ENCODE data around the gene CTNNA2.

Gene CTNNA2

GRCh38 chr2:80323610-80324009, 810.8 kb downstream of the CTNNA2 start:
- no peaks in the 10 kb centered on the region for H3K36me3 ChIP-seq (ENCODE audit: control insufficient read depth, insufficient read depth, low read length)

GRCh38 chr2:80324525-80324924, 811.7 kb downstream of the CTNNA2 start:
- Histone ChIP-seq H3K4me3 (ENCODE audit: low read depth, low read length) (peak overlapping the region; percentile 28; the same call in 1 of the 2 replicates), H3K27me3 (ENCODE audit: control insufficient read depth, insufficient read depth, low read length) (peaks cover 38% of the 10 kb centered on the region), H3K9ac (ENCODE audit: low read length) (no peak overlapping the region), H3K36me3 (ENCODE audit: control insufficient read depth, insufficient read depth, low read length) (no peaks in the 10 kb centered on the region), H3K9me3 (ENCODE audit: control insufficient read depth, insufficient read depth, low read depth, low read length) (no peaks in the 10 kb centered on the region), H3K27ac (ENCODE audit: low read depth, low read length) (no peak overlapping the region), H3K4me1 (ENCODE audit: control insufficient read depth, insufficient read depth, low read length) (peaks cover 54% of the 10 kb centered on the region)

More at GRCh38 chr2:80323610-80324009, 810.8 kb downstream of the CTNNA2 start:
- no peaks in the 10 kb centered on the region for H3K9me3 ChIP-seq (ENCODE audit: control insufficient read depth, insufficient read depth, low read depth, low read length)
- H3K4me3 ChIP-seq (ENCODE audit: low read depth, low read length) = no peak overlapping the region
- no peak overlapping the region for H3K9ac ChIP-seq (ENCODE audit: low read length)
- H3K27me3 ChIP-seq (ENCODE audit: control insufficient read depth, insufficient read depth, low read length) = peaks cover 38% of the 10 kb centered on the region
- H3K4me1 ChIP-seq (ENCODE audit: control insufficient read depth, insufficient read depth, low read length) = peaks cover 49% of the 10 kb centered on the region
- H3K27ac ChIP-seq (ENCODE audit: low read depth, low read length) = no peak overlapping the region

- H3K27ac ChIP-seq (ENCODE audit: low read depth, low read length) = no peak overlapping the region
- peaks cover 66% of the 10 kb centered on the region for H3K4me1 ChIP-seq (ENCODE audit: control insufficient read depth, insufficient read depth, low read length)
These were observed 813.4 kb downstream of the CTNNA2 start for GRCh38 chr2:80326214-80326613.

GRCh38 chr2:80326861-80327260, 814.0 kb downstream of the CTNNA2 start:
- H3K4me3 ChIP-seq (ENCODE audit: low read depth, low read length) = no peak overlapping the region
- no peaks in the 10 kb centered on the region for H3K36me3 ChIP-seq (ENCODE audit: control insufficient read depth, insufficient read depth, low read length)
- no peak overlapping the region for H3K9ac ChIP-seq (ENCODE audit: low read length)
- H3K27me3 ChIP-seq (ENCODE audit: control insufficient read depth, insufficient read depth, low read length) = peaks cover 28% of the 10 kb centered on the region
- H3K4me1 ChIP-seq (ENCODE audit: control insufficient read depth, insufficient read depth, low read length) = peaks cover 66% of the 10 kb centered on the region
- no peaks in the 10 kb centered on the region for H3K9me3 ChIP-seq (ENCODE audit: control insufficient read depth, insufficient read depth, low read depth, low read length)
- H3K27ac ChIP-seq (ENCODE audit: low read depth, low read length) = no peak overlapping the region

More at GRCh38 chr2:80326214-80326613, 813.4 kb downstream of the CTNNA2 start:
- Histone ChIP-seq H3K9ac (ENCODE audit: low read length) (no peak overlapping the region), H3K4me3 (ENCODE audit: low read depth, low read length) (no peak overlapping the region), H3K9me3 (ENCODE audit: control insufficient read depth, insufficient read depth, low read depth, low read length) (no peaks in the 10 kb centered on the region), H3K36me3 (ENCODE audit: control insufficient read depth, insufficient read depth, low read length) (no peaks in the 10 kb centered on the region), H3K27me3 (ENCODE audit: control insufficient read depth, insufficient read depth, low read length) (peaks cover 35% of the 10 kb centered on the region)

GRCh38 chr2:80328159-80328571, 815.3 kb downstream of the CTNNA2 start:
- H3K27ac ChIP-seq (ENCODE audit: low read depth, low read length) = no peak overlapping the region
- H3K36me3 ChIP-seq (ENCODE audit: control insufficient read depth, insufficient read depth, low read length) = no peaks in the 10 kb centered on the region
- peaks cover 15% of the 10 kb centered on the region for H3K27me3 ChIP-seq (ENCODE audit: control insufficient read depth, insufficient read depth, low read length)
- H3K4me3 ChIP-seq (ENCODE audit: low read depth, low read length) = no peak overlapping the region
- no peak overlapping the region for H3K9ac ChIP-seq (ENCODE audit: low read length)
- H3K4me1 ChIP-seq (ENCODE audit: control insufficient read depth, insufficient read depth, low read length) = peaks cover 56% of the 10 kb centered on the region
- H3K9me3 ChIP-seq (ENCODE audit: control insufficient read depth, insufficient read depth, low read depth, low read length) = no peaks in the 10 kb centered on the region

GRCh38 chr2:80329491-80329890, 816.6 kb downstream of the CTNNA2 start:
- Histone ChIP-seq H3K27ac (ENCODE audit: low read depth, low read length) (no peak overlapping the region), H3K36me3 (ENCODE audit: control insufficient read depth, insufficient read depth, low read length) (no peaks in the 10 kb centered on the region), H3K27me3 (ENCODE audit: control insufficient read depth, insufficient read depth, low read length) (peaks cover 2% of the 10 kb centered on the region; the same call in 1 of the 2 replicates), H3K4me3 (ENCODE audit: low read depth, low read length) (no peak overlapping the region), H3K9me3 (ENCODE audit: control insufficient read depth, insufficient read depth, low read depth, low read length) (no peaks in the 10 kb centered on the region), H3K4me1 (ENCODE audit: control insufficient read depth, insufficient read depth, low read length) (peaks cover 42% of the 10 kb centered on the region), H3K9ac (ENCODE audit: low read length) (no peak overlapping the region)

- no peak overlapping the region for H3K9ac ChIP-seq (ENCODE audit: low read length)
- H3K4me3 ChIP-seq (ENCODE audit: low read depth, low read length) = no peak overlapping the region
- H3K4me1 ChIP-seq (ENCODE audit: control insufficient read depth, insufficient read depth, low read length) = peaks cover 29% of the 10 kb centered on the region
- H3K9me3 ChIP-seq (ENCODE audit: control insufficient read depth, insufficient read depth, low read depth, low read length) = no peaks in the 10 kb centered on the region
- no peaks in the 10 kb centered on the region for H3K36me3 ChIP-seq (ENCODE audit: control insufficient read depth, insufficient read depth, low read length)
- no peaks in the 10 kb centered on the region for H3K27me3 ChIP-seq (ENCODE audit: control insufficient read depth, insufficient read depth, low read length)
- no peak overlapping the region for H3K27ac ChIP-seq (ENCODE audit: low read depth, low read length)
These were observed 817.9 kb downstream of the CTNNA2 start for GRCh38 chr2:80330527-80331450.

- peaks cover 17% of the 10 kb centered on the region for H3K4me1 ChIP-seq (ENCODE audit: control insufficient read depth, insufficient read depth, low read length)
- no peak overlapping the region for H3K27ac ChIP-seq (ENCODE audit: low read depth, low read length)
- H3K36me3 ChIP-seq (ENCODE audit: control insufficient read depth, insufficient read depth, low read length) = no peaks in the 10 kb centered on the region
- H3K27me3 ChIP-seq (ENCODE audit: control insufficient read depth, insufficient read depth, low read length) = no peaks in the 10 kb centered on the region
- no peak overlapping the region for H3K9ac ChIP-seq (ENCODE audit: low read length)
- no peak overlapping the region for H3K4me3 ChIP-seq (ENCODE audit: low read depth, low read length)
- H3K9me3 ChIP-seq (ENCODE audit: control insufficient read depth, insufficient read depth, low read depth, low read length) = no peaks in the 10 kb centered on the region
These were observed 821.0 kb downstream of the CTNNA2 start for GRCh38 chr2:80333886-80334285.

- Histone ChIP-seq H3K4me1 (ENCODE audit: control insufficient read depth, insufficient read depth, low read length) (peaks cover 4% of the 10 kb centered on the region; the same call in 1 of the 2 replicates), H3K9ac (ENCODE audit: low read length) (no peak overlapping the region), H3K27me3 (ENCODE audit: control insufficient read depth, insufficient read depth, low read length) (no peaks in the 10 kb centered on the region), H3K27ac (ENCODE audit: low read depth, low read length) (no peak overlapping the region), H3K4me3 (ENCODE audit: low read depth, low read length) (no peak overlapping the region), H3K36me3 (ENCODE audit: control insufficient read depth, insufficient read depth, low read length) (no peaks in the 10 kb centered on the region), H3K9me3 (ENCODE audit: control insufficient read depth, insufficient read depth, low read depth, low read length) (no peaks in the 10 kb centered on the region)
These were observed 822.6 kb downstream of the CTNNA2 start for GRCh38 chr2:80335411-80335810.

GRCh38 chr2:80338794-80339193, 825.9 kb downstream of the CTNNA2 start:
- no peak overlapping the region for H3K9ac ChIP-seq (ENCODE audit: low read length)
- H3K4me3 ChIP-seq (ENCODE audit: low read depth, low read length) = no peak overlapping the region
- no peaks in the 10 kb centered on the region for H3K27me3 ChIP-seq (ENCODE audit: control insufficient read depth, insufficient read depth, low read length)

GRCh38 chr2:80340022-80340421, 827.2 kb downstream of the CTNNA2 start:
- no peaks in the 10 kb centered on the region for H3K27me3 ChIP-seq (ENCODE audit: control insufficient read depth, insufficient read depth, low read length)
- H3K4me3 ChIP-seq (ENCODE audit: low read depth, low read length) = no peak overlapping the region
- no peak overlapping the region for H3K9ac ChIP-seq (ENCODE audit: low read length)
- H3K27ac ChIP-seq (ENCODE audit: low read depth, low read length) = no peak overlapping the region
- no peaks in the 10 kb centered on the region for H3K9me3 ChIP-seq (ENCODE audit: control insufficient read depth, insufficient read depth, low read depth, low read length)
- no peaks in the 10 kb centered on the region for H3K36me3 ChIP-seq (ENCODE audit: control insufficient read depth, insufficient read depth, low read length)
- H3K4me1 ChIP-seq (ENCODE audit: control insufficient read depth, insufficient read depth, low read length) = no peaks in the 10 kb centered on the region

More at GRCh38 chr2:80338794-80339193, 825.9 kb downstream of the CTNNA2 start:
- H3K27ac ChIP-seq (ENCODE audit: low read depth, low read length) = no peak overlapping the region
- no peaks in the 10 kb centered on the region for H3K36me3 ChIP-seq (ENCODE audit: control insufficient read depth, insufficient read depth, low read length)
- no peaks in the 10 kb centered on the region for H3K9me3 ChIP-seq (ENCODE audit: control insufficient read depth, insufficient read depth, low read depth, low read length)
- no peaks in the 10 kb centered on the region for H3K4me1 ChIP-seq (ENCODE audit: control insufficient read depth, insufficient read depth, low read length)

All from HUES6 (cell line).